ENCODE results near the gene CNTNAP2.

Gene CNTNAP2

GRCh38 chr7:148337246-148337965, 2220.8 kb downstream of the CNTNAP2 start:
- DNase-seq, result no peak

GRCh38 chr7:148337995-148338747, 2221.6 kb downstream of the CNTNAP2 start:
- DNase-seq, result no peak

GRCh38 chr7:148340438-148341280, 2224.1 kb downstream of the CNTNAP2 start:
- no peak for DNase-seq

- no peak for DNase-seq
Observed at GRCh38 chr7:148344406-148344805, 2227.8 kb downstream of the CNTNAP2 start.

GRCh38 chr7:148347981-148348380, 2231.4 kb downstream of the CNTNAP2 start:
- DNase-seq, result no peak

- DNase-seq, result no peak
Observed at GRCh38 chr7:148348466-148348865, 2231.9 kb downstream of the CNTNAP2 start.

- DNase-seq, result no peak
Observed at GRCh38 chr7:148356303-148356702, 2239.7 kb downstream of the CNTNAP2 start.

GRCh38 chr7:148362541-148362940, 2245.9 kb downstream of the CNTNAP2 start:
- no peak for DNase-seq

- no peak for DNase-seq
Observed at GRCh38 chr7:148367731-148368475, 2251.3 kb downstream of the CNTNAP2 start.

GRCh38 chr7:148368562-148368961, 2252.0 kb downstream of the CNTNAP2 start:
- DNase-seq, result no peak

- no peak for DNase-seq
Observed at GRCh38 chr7:148371280-148371937, 2254.8 kb downstream of the CNTNAP2 start.

GRCh38 chr7:148374396-148375259, 2258.0 kb downstream of the CNTNAP2 start:
- no peak for DNase-seq

GRCh38 chr7:148379677-148380076, 2263.1 kb downstream of the CNTNAP2 start:
- DNase-seq, result no peak

- DNase-seq, result no peak
Observed at GRCh38 chr7:148380596-148381419, 2264.2 kb downstream of the CNTNAP2 start.

GRCh38 chr7:148382596-148382995, 2266.0 kb downstream of the CNTNAP2 start:
- DNase-seq, result no peak

GRCh38 chr7:148383651-148384050, 2267.1 kb downstream of the CNTNAP2 start:
- DNase-seq, result no peak

GRCh38 chr7:148385009-148385682, 2268.5 kb downstream of the CNTNAP2 start:
- no peak for DNase-seq

GRCh38 chr7:148390381-148390780, 2273.8 kb downstream of the CNTNAP2 start:
- no peak for DNase-seq

- DNase-seq, result no peak
Observed at GRCh38 chr7:148391591-148391990, 2275.0 kb downstream of the CNTNAP2 start.

- DNase-seq, result no peak
Observed at GRCh38 chr7:148394582-148394981, 2278.0 kb downstream of the CNTNAP2 start.
